Ovary (tissue), 3 donors: ENCODE measurements around the gene TFAP2D.

Experiments used
- POLR2A ChIP-seq: fragments of 450-650 bp; IDR thresholded peaks from one replicate; pipeline ENCODE4 v1.6.1; 2017; ENCODE audit warnings: antibody characterized with exemption, mild to moderate bottlenecking, moderate library complexity
- TF ChIP-seq, protein P1 (sequence below), 3 donors: fragments of 450-650 bp in 2 of 3; fragments of 200-600 bp in 1 of 3; IDR thresholded peaks; one replicate each; pipeline versions ENCODE4 v1.5.1 to v1.8.0; 2016 to 2022; ENCODE audit warnings: antibody characterized with exemption in 3 of 3, mild to moderate bottlenecking in 1 of 3
- donor health status: DM: no; HTN: no; CAD: no.

GRCh38 chr6:50663806-50664205 is 49.5 kb upstream of the TFAP2D start:
- TF ChIP-seq POLR2A, result no peak
- TF ChIP-seq, protein P1, sequence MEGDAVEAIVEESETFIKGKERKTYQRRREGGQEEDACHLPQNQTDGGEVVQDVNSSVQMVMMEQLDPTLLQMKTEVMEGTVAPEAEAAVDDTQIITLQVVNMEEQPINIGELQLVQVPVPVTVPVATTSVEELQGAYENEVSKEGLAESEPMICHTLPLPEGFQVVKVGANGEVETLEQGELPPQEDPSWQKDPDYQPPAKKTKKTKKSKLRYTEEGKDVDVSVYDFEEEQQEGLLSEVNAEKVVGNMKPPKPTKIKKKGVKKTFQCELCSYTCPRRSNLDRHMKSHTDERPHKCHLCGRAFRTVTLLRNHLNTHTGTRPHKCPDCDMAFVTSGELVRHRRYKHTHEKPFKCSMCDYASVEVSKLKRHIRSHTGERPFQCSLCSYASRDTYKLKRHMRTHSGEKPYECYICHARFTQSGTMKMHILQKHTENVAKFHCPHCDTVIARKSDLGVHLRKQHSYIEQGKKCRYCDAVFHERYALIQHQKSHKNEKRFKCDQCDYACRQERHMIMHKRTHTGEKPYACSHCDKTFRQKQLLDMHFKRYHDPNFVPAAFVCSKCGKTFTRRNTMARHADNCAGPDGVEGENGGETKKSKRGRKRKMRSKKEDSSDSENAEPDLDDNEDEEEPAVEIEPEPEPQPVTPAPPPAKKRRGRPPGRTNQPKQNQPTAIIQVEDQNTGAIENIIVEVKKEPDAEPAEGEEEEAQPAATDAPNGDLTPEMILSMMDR (IDR thresholded peaks at IDR 0.05), result no peak
